Activated CD4-positive, alpha-beta T cell treated with anti-CD3 and anti-CD28 coated beads for 4 hours (primary cell): ENCODE results near the gene ZIC2.
A peak's percentile ranks its signal among the peaks of the same experiment; 100 is the strongest.

ENCODE experiments used
- DNase-seq, 2 donors: peaks; one replicate each; pipeline ENCODE4 v3.0.0-alpha.2; 2020

The ZIC2 gene

GRCh38 chr13:99960663-99961311 lies 20.8 kb upstream of the ZIC2 start:
- no peak for DNase-seq

- DNase-seq: no peak
Measured at GRCh38 chr13:99961636-99962035, 19.9 kb upstream of the ZIC2 start.

DNA sequence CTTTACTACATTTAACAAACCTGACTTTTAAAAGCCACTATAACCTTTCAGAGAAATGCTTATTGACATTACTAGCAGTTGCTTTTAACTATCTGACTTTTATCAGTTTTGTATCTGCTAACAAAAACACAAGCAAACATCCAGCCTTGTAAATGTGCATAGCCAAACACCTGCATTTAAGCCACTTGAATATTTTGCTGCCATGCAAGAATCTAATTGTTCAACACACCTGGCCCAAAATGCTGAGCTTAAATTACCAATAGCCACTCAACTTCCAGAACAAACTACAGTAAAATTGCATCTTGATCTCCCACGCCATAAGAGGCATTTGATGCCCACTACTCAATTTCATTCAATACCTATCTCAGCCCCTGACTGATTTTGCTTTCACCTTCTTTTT lies 19.3 kb upstream of the ZIC2 start:
- DNase-seq: no peak

DNA sequence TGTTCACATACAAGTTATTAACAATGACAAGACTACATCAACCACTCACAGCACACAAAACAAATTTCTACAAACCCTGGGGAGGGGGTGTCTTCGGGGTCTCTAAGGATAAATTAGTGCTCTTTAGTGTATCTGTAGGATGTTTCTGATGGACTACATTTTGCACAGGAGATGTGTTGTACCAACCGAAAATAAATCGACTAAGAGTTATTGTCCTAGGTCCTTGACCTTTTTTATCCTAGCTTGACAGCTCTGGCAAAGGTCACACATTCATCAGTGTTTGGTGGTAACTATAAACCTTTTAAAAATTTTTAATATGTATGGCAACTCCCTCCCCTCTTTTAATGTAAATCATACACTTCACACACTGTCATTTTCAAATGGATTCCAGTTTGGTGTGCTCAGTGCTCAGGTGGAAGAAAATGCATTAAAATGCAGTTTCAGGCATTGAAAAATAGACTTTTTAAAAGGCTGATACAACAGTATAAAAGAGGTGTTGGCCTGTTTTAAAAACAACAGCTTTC lies 17.7 kb upstream of the ZIC2 start:
- DNase-seq: no peak

DNA sequence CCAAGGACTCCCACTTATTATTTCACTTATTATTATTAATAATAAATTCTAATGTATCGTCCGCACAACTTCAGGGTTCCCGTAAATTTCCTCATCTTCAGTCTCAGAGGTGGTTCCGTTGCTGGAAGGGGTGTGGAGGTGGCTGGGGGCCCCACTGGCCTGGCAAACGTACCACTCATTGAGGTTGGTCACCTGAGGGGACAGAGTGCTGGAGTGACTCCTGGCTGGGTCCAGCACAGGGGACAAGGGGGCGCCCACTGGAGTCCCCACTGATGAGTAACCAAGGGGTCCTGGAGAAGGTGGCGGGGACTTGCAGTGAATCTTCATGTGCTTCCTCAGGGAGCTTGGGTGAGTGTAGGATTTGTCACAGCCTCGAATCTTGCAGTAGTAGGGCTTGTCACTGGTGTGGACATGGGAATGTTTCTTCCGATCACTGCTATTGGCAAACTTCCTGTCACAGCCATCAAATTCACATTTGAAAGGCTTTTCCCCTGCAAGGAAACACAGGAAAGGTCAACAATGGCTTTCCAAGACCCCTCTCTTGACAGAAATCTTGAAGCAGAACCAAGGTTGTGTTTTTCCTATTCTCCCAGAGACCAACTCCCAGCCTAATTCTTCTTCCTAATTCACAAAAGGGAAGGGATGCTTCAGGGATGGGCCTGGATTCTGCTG lies 16.1 kb upstream of the ZIC2 start:
- DNase-seq: no peak

DNA sequence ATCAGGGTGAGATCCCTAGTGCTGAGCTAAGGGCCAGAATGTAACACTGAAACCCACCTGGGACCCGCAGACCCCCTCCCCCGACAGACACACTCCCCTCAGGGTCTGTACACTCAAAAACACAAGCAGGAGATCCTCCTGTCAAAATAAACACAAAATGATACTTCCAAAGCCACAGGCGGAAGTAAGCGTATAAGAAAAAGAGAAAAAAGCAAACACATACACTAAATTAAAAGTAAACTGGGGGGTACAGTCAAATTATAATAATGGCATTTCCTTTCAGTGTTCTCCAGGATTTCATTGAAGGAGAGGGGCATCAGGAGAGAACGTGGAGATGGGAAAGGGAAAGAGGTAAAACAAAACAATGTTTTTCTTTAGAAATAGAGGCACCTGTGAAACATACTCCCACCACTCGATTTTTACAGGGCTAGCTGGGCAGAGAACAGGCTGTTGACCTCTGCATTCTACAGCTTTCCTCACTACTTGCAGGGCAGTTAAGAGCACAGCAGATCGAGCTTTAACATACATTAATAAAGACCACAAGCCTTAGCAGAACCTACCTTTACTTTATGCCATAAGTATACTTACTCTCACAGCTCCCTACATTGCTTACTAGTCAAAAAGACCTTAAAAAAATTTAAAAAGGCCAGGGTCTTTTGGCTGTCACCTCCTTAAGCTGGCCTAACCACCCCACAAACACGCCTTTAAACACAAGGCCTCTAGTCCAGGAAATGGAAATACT lies 15.3 kb upstream of the ZIC2 start:
- DNase-seq: no peak

GRCh38 chr13:99967498-99967868 lies 14.1 kb upstream of the ZIC2 start:
- DNase-seq: no peak

GRCh38 chr13:99967869-99968520 lies 13.6 kb upstream of the ZIC2 start:
- DNase-seq: no peak

DNA sequence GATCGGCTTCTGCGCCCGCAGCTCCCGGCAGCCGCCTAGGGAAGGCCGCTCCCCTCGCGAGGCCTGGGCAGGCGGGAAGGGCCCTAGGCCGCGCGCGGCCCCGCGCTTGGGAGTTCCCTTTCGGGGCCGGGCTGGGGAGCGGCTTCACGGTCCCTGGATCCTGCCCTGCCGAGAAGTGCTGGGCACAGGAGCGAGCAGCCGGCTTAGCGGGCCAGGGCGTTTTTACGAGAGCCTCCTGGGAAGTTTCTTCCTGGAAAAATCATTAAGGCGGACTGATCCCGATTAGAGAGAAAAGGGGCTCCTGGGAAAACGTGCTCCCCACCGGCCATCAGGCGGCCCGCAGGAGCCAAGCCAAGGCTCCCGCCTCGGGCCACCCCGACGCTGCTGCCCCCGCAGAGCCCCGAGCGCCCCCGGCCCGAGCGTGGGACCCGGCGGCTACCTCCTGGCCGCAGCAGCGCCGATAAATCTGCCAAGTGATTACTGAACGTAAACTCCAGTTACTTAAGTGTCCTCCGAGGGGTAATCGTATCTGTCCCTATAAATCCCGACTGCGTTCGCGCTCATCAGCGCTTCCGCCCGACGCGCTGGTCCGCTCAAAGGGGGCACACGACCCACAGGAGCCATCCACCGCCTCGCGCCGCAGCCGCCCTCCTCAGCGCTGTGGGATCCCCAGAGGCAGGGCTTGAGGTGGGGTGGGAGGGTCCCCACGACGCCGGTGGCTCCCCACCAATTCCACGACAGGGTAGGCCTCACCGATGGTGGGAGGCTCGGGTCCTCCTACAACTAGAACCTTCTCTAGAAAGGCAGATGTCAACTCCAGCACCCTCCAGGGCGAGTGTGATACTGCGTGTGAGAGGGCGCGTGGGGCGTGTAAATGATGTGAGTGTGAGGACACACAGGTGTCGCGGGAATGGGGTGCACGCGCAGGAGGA lies 12.8 kb upstream of the ZIC2 start:
- DNase-seq: no peak

DNA sequence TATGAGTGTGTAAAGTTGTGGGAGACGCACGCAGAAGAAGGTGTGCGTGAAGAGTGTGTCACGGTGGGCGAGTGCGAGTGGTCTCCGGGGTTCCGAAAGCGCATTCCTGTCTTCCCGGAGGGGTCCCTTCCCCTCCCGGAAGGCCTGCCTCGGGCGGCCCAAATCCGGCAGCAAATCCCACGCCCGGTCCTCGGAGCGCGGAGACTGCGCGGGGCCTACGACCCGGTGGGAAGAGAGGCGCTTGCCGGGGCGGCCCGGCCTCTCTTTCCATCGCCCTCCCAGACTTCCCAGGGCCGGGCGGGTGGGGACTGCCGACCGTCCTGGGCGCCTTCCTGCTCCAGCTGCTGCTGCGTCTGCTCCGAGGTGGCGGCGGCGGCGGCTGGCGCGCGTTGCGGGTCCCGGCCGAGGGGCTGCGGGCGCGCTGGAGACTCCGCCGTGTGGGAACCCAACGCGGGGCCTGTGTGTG lies 12.1 kb upstream of the ZIC2 start:
- DNase-seq: no peak

DNA sequence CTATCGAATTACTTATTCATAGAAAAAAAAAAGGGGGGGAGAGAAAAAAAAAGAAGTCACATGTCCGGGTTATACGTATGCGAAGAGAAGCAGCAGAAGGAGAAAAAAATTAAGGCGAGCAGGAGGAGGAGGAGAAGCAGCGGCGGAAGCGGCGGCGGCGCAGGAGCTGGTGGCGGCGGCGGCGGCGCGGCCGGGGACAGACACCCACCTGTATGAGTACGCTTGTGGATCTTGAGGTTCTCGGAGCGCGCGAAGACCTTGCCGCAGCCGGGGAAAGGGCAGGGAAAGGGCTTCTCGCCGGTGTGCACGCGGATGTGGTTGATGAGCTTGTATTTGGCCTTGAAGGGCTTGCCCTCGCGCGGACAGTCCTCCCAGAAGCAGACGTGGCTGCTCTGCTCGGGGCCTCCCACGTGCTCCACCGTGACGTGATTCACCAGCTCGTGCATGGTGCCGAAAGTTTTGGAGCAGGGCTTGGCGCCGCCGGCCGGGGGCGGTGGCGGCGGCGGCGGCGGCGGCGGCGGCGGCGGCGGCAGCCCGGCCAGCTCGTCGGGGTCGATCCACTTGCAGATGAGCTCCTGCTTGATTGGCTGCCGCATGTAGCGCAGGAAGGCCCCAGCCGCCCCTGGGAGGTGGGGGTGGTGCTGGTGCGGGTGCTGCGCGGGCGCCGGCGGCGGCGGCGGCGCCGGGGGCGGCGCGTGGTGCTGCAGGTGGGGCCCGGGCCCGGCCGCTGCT lies 11.5 kb upstream of the ZIC2 start:
- DNase-seq: peak; percentile 54 to 70

DNA sequence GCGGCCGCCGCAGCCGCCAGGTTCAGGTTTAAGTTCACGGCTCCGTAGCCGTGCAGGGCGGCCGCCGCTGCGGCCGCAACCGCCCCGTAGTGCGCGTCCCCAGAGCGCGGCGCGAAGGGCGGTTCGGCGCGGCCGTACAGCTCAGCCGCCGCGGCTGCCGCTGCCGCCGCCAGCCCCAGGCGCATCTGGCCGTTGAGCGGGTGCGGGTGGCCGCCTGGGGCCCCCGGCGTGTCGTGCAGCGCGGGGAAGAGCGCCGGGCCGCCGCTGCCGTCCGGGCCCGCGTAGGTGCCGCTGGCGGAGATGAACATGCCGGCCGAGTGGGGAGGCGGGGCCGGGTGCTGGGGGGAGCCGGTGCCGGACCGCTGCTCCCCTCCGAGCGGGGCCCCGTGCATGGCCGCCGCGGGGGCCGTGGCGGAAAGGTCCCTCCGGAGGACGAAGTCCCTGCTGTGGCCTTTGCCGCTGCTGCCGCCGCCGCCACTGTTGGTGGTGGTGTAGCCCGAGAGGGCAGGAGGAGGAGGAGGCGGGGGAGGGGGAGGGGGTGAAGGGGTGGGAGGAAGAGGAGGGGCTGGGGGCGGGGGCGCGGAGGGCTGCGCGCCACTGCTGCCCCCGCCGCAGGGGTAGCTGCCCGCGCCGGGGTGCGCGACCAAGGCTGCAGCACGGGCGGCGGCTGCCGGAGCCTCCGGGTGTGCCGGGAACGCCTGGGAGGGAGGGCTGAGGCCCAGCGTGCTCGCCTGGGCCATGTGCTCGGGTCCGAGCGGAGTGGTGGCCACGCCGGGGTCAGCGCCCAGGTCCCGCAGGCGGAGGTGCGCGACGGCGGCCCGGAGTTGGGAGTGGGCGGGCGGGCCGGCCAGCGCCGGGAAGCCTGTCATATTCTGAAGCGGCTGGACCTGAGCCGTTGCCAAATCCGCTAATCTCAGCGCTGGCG lies 10.7 kb upstream of the ZIC2 start:
- DNase-seq: no peak

- DNase-seq: no peak
Measured at GRCh38 chr13:99971576-99972189, 9.9 kb upstream of the ZIC2 start, which contains the start of gene ZIC5. TSS of gene ZIC5 (minus strand) at chr13:99971767. CDS start at chr13:99971603, 164 bp downstream.

- no peak for DNase-seq
Measured at GRCh38 chr13:99972190-99972731, 9.3 kb upstream of the ZIC2 start.

DNA sequence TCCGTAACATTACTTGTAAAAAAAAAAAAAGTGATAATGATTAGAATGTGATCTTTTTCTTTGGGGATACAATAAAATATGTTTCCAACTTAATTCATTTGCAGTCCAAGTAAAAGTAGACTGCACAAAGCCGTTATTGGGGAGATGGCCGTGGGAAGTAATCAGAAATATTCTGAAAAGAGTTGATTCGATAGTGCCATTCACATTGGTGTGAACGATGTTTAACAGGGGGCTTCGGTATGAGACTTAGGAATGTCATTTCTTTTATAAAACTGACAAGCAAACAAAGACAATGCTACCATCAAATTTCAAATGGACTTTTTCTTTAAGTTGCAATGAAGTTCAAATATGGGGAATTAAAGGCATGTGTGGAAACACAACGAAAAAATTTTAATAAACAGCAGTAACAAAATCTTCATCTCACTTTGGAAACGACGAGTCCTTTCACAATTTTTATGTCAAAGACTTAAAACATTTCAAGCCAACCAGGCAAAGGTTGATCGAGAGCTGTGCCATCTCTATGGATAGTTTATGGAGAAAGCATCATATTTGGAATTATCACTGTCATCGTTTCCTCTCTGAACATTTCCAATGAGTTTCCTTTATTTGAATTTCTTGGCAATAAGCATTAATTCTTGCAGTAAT lies 8.3 kb upstream of the ZIC2 start:
- DNase-seq: no peak

- DNase-seq: no peak
Measured at GRCh38 chr13:99973808-99974185, 7.8 kb upstream of the ZIC2 start.

DNA sequence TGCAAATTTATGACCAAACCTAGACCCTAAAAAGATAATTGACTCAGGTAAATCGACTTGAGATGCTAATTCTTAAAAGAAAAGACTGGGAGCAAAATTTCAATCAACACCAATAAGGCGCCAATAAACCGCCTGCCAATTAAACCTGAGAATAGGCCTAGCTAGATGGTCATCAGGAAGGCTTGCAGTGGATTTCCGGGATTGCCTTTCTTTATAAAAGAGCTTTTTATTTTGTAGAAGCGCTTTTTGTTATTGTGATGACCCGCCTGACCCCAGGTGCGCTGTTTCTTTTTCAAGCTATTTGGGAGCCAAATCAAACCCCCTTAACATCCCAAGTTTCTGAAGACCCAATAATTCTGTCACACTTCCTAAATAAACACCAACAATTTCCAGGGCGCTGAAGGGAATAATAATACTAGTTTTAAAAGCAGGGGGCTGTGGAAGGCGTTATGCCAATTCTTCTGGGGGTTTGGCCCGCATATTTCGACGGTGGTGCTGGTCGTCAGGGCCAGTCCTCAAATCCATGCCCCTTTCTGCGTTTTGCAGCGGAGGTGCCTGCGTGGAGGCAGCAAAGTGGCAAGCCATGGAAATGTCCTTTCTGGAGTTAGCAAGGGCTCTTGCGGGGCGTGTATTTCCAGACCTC lies 7.2 kb upstream of the ZIC2 start:
- no peak for DNase-seq

DNA sequence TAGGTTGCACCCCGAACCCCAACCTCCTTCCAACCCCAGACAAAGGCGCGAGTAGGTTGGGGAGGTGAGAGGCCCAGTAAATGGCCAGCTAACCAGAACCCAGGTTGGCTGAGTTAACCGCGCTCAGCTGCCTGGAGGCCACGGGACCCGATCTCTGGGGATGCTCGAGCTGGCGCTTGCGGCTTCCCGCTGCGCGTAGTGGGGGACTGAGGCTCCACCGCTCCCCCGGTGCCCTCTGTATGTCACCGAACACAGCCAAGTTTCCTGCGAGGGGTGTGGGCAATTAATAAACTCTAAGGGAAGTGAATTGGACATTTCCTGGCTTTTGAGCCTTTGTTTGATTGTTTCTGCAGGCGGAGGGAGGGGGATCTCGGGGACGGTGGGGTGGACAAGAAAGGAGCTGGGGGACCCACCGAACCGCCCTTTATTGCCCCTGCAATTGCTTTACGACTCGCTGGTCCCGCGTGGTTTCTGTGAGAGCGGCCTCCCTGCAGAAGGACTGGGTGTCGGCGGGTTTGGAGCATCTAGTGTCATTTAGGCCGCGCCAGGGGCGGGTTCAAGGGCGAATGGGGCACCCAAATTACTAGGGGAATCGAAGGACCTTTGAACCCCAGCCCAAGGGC lies 6.5 kb upstream of the ZIC2 start:
- DNase-seq: no peak
